ENCODE results near the gene TGFBR2. TPM values are rescaled to one million over a fixed set of nuclear protein-coding genes. Genes with fewer than 3 reads are reported as not detected.

The TGFBR2 gene
- total and polyA plus RNA-seq, 2 of the 13 experiments (the other 11 are each of a cell fraction or from before 2014, with no cell fraction given) = 82.2 to 187 TPM

DNA sequence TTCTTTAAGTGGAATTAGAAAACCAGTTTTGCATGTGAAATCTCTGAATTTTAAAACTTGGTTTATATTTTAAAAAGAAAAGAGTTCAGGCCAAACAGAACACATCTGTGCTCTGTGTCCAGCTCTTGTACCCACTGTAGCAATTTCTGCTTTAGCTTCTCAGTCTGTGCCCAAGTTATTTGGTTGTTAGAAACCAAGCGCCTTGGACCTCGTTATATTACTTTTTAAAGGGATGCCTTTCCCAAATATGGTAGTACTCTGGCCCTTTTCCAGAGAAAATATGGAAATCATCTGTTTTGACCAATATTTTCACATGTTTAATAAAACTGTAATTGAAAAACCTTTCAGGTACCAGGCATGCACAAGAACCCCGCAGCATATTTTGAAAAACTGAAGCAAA is 27.3 kb downstream of the TGFBR2 start (continued):
- TF ChIP-seq ATF7-NPFF (CRISPR knock-in tag; IDR thresholded peaks at IDR 0.05; ENCODE audit: low read depth) (no peak), EP300 (IDR thresholded peaks at IDR 0.05; ENCODE audit: low read depth in 2 of 2, low read length in 2 of 2) (no peak), EP300 (CRISPR knock-in tag; IDR thresholded peaks at IDR 0.05; ENCODE audit: borderline replicate concordance) (no peak), KLF15 (CRISPR knock-in tag; IDR thresholded peaks at IDR 0.05; ENCODE audit: borderline replicate concordance) (no peak)
- TF ChIP-seq, protein P1, sequence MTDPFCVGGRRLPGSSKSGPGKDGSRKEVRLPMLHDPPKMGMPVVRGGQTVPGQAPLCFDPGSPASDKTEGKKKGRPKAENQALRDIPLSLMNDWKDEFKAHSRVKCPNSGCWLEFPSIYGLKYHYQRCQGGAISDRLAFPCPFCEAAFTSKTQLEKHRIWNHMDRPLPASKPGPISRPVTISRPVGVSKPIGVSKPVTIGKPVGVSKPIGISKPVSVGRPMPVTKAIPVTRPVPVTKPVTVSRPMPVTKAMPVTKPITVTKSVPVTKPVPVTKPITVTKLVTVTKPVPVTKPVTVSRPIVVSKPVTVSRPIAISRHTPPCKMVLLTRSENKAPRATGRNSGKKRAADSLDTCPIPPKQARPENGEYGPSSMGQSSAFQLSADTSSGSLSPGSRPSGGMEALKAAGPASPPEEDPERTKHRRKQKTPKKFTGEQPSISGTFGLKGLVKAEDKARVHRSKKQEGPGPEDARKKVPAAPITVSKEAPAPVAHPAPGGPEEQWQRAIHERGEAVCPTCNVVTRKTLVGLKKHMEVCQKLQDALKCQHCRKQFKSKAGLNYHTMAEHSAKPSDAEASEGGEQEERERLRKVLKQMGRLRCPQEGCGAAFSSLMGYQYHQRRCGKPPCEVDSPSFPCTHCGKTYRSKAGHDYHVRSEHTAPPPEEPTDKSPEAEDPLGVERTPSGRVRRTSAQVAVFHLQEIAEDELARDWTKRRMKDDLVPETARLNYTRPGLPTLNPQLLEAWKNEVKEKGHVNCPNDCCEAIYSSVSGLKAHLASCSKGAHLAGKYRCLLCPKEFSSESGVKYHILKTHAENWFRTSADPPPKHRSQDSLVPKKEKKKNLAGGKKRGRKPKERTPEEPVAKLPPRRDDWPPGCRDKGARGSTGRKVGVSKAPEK (CRISPR knock-in tag; IDR thresholded peaks at IDR 0.05; ENCODE audit: borderline replicate concordance) = no peak
- TF ChIP-seq, protein P2, sequence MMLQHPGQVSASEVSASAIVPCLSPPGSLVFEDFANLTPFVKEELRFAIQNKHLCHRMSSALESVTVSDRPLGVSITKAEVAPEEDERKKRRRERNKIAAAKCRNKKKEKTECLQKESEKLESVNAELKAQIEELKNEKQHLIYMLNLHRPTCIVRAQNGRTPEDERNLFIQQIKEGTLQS (CRISPR knock-in tag; IDR thresholded peaks at IDR 0.05) = no peak

DNA sequence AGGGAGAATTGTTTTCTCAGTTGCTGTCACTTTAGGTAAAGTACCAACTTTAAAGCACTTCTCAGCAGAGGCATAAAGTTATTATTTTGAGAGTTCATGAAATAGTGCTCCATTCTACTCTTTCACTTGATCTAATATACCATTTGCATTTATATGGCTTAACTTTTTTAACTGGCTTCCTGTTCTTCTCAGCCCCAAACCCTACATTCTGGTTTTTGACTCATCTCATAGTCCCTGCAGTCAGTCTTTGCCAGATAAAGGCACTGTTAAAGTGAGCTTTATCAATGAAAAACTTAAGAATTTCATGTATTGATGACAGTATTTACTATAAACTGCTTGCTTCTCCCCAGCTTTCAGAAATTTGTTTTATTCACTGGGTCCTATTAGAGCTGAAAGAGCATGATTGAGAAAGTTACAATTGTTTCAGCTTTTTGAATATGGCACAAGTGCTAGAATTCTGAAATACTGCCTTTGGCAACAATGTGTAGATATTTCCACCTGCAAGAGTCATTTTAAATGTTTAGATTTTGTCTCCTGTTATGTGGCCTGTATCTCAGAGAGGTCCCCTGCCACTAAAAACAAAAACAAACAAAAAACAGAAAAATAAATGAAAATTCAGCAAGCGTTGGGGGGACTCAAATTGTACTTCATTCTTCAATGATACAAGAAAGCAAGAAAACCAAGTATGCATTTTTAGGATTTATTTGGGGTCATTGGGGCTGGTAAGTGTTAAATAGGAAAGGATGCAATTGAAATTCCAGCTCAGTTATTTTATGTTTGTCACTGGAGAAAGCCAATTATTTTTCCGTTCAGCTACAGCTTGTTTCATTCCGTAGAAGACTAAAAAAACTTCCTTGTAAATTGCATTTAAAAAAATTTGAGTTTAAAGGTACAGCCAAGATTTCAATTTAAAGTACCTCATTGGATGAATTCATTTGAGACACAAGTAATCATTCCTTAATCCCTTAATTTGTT is 28.6 kb downstream of the TGFBR2 start:
- no peaks in the 10 kb centered on the region for H3K27me3 ChIP-seq (ENCODE audit: control insufficient read depth in 1 of 2, insufficient read depth in 2 of 2, low read length in 2 of 2)
- no TSS peak for BruUV-seq (replicated peaks)
- FAIRE-seq (no peak), ATAC-seq (no peak), DNase-seq (ENCODE audit: low spot score) (no peak)
- no peak overlapping the region for H3K9ac ChIP-seq (ENCODE audit: insufficient read depth, low read depth, low read length)
- in situ Hi-C loops (cut with HindIII; ENCODE audit: extremely low pct_ligation_motif_present, low pct_unique_long_range_greater_than_20kb) (no loop called here), intact Hi-C loops (cut with micrococcal nuclease; ENCODE audit: unreplicated experiment) (no loop called here)
- POLR2A ChIA-PET = no interaction called here
- peaks cover 100% of the 10 kb centered on the region for H3K4me1 ChIP-seq (ENCODE audit: insufficient read depth, low read length)
- WGBS (ENCODE audit: low lambda C conversion rate) = 93% methylated on average over 3 of the region's 3 CpGs
- no peaks in the 10 kb centered on the region for H3K9me3 ChIP-seq (ENCODE audit: low read length)
- H3K27ac ChIP-seq (ENCODE audit: extremely low read length, insufficient read depth, low read length) = no peak overlapping the region
- TF ChIP-seq ZSCAN30 (CRISPR knock-in tag; IDR thresholded peaks at IDR 0.05) (no peak), SRSF9 (IDR thresholded peaks at IDR 0.05; ENCODE audit: borderline replicate concordance, insufficient read depth, low read depth, low read length, poor library complexity, severe bottlenecking) (no peak), RBM22 (optimal IDR thresholded peaks at IDR 0.05; ENCODE audit: low read length) (peak; percentile 92), AGO2 (optimal IDR thresholded peaks at IDR 0.05; ENCODE audit: low read depth, low read length) (peak; percentile 77), NR2F2 (IDR thresholded peaks at IDR 0.05; ENCODE audit: borderline replicate concordance, low read depth) (no peak), HNRNPL (IDR thresholded peaks at IDR 0.05; ENCODE audit: low read depth, low read length) (no peak)
- TF ChIP-seq, protein P3, sequence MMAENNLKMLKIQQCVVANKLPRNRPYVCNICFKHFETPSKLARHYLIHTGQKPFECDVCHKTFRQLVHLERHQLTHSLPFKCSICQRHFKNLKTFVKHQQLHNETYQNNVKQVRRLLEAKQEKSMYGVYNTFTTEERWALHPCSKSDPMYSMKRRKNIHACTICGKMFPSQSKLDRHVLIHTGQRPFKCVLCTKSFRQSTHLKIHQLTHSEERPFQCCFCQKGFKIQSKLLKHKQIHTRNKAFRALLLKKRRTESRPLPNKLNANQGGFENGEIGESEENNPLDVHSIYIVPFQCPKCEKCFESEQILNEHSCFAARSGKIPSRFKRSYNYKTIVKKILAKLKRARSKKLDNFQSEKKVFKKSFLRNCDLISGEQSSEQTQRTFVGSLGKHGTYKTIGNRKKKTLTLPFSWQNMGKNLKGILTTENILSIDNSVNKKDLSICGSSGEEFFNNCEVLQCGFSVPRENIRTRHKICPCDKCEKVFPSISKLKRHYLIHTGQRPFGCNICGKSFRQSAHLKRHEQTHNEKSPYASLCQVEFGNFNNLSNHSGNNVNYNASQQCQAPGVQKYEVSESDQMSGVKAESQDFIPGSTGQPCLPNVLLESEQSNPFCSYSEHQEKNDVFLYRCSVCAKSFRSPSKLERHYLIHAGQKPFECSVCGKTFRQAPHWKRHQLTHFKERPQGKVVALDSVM (CRISPR knock-in tag; IDR thresholded peaks at IDR 0.05) = no peak
- no peak overlapping the region for H3K4me2 ChIP-seq (ENCODE audit: low read depth, low read length)
- H3K4me3 ChIP-seq (replicated peaks in 1 of 3; ENCODE audit: insufficient read depth in 1 of 3, low read depth in 2 of 3, low read length in 3 of 3) = no peak overlapping the region
- H2AFZ ChIP-seq (ENCODE audit: low read length) = no peak overlapping the region
- H3K79me2 ChIP-seq (ENCODE audit: insufficient read depth, low read length) = peaks cover 99% of the 10 kb centered on the region
- peaks cover 99% of the 10 kb centered on the region for H4K20me1 ChIP-seq (ENCODE audit: insufficient read depth, low read length)
- CTCF ChIA-PET (ENCODE audit: low intra/inter-chr PET ratio, low total read pairs) = no interaction called here
- H3K36me3 ChIP-seq (replicated peaks in 1 of 2; ENCODE audit: control insufficient read depth in 1 of 2, insufficient read depth in 2 of 2, low read length in 2 of 2) = peaks cover 11 to 67% of the 10 kb centered on the region in 2 experiments

Data from HepG2 (cell line).